Ectodermal cell (in vitro differentiated cells): Measurements from ENCODE around the gene MLST8. TPM values are rescaled to one million over a fixed set of nuclear protein-coding genes. Genes with fewer than 3 reads are reported as not detected.
A peak's percentile ranks its signal among the peaks of the same experiment; 100 is the strongest.

Experiments
- H3K27ac ChIP-seq: 2 replicates; pipeline ENCODE4 v1.7.0; 2013; ENCODE audit warnings: mild to moderate bottlenecking, low read depth, low read length; ENCODE audit not compliant: insufficient read depth, poor library complexity, severe bottlenecking
- H3K27me3 ChIP-seq: 2 replicates; pipeline ENCODE4 v1.7.0; 2013; ENCODE audit warnings: mild to moderate bottlenecking, low read length; ENCODE audit not compliant: insufficient read depth, control insufficient read depth, poor library complexity, severe bottlenecking
- H3K36me3 ChIP-seq: one replicate; pipeline ENCODE4 v1.7.0; 2013; ENCODE audit warnings: low read length; ENCODE audit not compliant: control insufficient read depth, insufficient read depth
- H3K4me1 ChIP-seq: one replicate; pipeline ENCODE4 v1.7.0; 2013; ENCODE audit warnings: low read length; ENCODE audit not compliant: control insufficient read depth, insufficient read depth
- H3K4me3 ChIP-seq: 2 replicates; pipeline ENCODE4 v1.7.0; 2013; ENCODE audit warnings: low read depth, low read length, control low read depth; ENCODE audit not compliant: insufficient read depth
- H3K9me3 ChIP-seq: 2 replicates; pipeline ENCODE4 v1.7.0; 2013; ENCODE audit warnings: mild to moderate bottlenecking, low read length, moderate library complexity; ENCODE audit not compliant: control insufficient read depth
- WGBS, 2 experiments: methylation state at CpG; one replicate each; pipeline ENCODE4 v1.1.7; 2013; ENCODE audit warnings: missing lambda C conversion rate in 2 of 2; 5-methylcytosine and 5-hydroxymethylcytosine counted together
- polyA plus RNA-seq, 4 experiments: library from polyadenylated mRNA; stranded (reverse); fragments of 50-300 nt; gene quantifications; one replicate each; pipeline ENCODE4 v1.2.3, GENCODE V29; 2013

The MLST8 gene
- polyA plus RNA-seq (2013, experiment 1 of 4) = 95.1 TPM
- 95.9 TPM for polyA plus RNA-seq (2013, experiment 2 of 4)
- polyA plus RNA-seq (2013, experiment 3 of 4) = 78.6 TPM
- polyA plus RNA-seq (2013, experiment 4 of 4) = 82.2 TPM

GRCh38 chr16:2205104-2205966, at the start of gene MLST8:
Gene MLST8 (plus strand): TSS chr16:2205454. CDS start chr16:2206086, 632 bp downstream.
- 0 to 1% methylated on average over 93 of the region's 93 CpGs for whole genome bisulfite sequencing, 2 experiments
- H3K27ac ChIP-seq = peak within 1 kb of the TSS; percentile 44

GRCh38 chr16:2155977-2156848, 49.0 kb upstream of the MLST8 start:
- peak overlapping the region; percentile 70 for H3K4me3 ChIP-seq
- 8 to 9% methylated on average over 45 to 46 of the region's 47 CpGs for WGBS, 2 experiments
- peak overlapping the region; percentile 2 for H3K27ac ChIP-seq
- H3K27me3 ChIP-seq = no peaks in the 10 kb centered on the region
- no peaks in the 10 kb centered on the region for H3K9me3 ChIP-seq
- H3K36me3 ChIP-seq = peaks cover 4% of the 10 kb centered on the region
- peaks cover 63% of the 10 kb centered on the region for H3K4me1 ChIP-seq

More at GRCh38 chr16:2205104-2205966, at the start of gene MLST8:
- H3K9me3 ChIP-seq = no peaks in the 10 kb centered on the region
- H3K27me3 ChIP-seq = peaks cover 9% of the 10 kb centered on the region
- peak within 1 kb of the TSS; percentile 92 for H3K4me3 ChIP-seq
- H3K4me1 ChIP-seq = no peaks in the 10 kb centered on the region
- H3K36me3 ChIP-seq = peaks cover 20% of the 10 kb centered on the region

- Histone ChIP-seq H3K9me3 (no peaks in the 10 kb centered on the region), H3K4me3 (peak overlapping the region; percentile 70), H3K27ac (no peak overlapping the region), H3K27me3 (no peaks in the 10 kb centered on the region), H3K36me3 (peaks cover 4% of the 10 kb centered on the region), H3K4me1 (peaks cover 57% of the 10 kb centered on the region)
- 79 to 83% methylated on average over 5 of the region's 5 CpGs for WGBS, 2 experiments
Observed at GRCh38 chr16:2156849-2157224, 48.4 kb upstream of the MLST8 start.

- Histone ChIP-seq H3K4me1 (peaks cover 49% of the 10 kb centered on the region), H3K27me3 (no peaks in the 10 kb centered on the region), H3K4me3 (no peak overlapping the region), H3K36me3 (peaks cover 4% of the 10 kb centered on the region), H3K27ac (no peak overlapping the region), H3K9me3 (no peaks in the 10 kb centered on the region)
- whole genome bisulfite sequencing, 2 experiments = 93 to 94% methylated on average over 27 of the region's 27 CpGs
Observed at GRCh38 chr16:2157480-2158261, 47.6 kb upstream of the MLST8 start.

- H3K27ac ChIP-seq = no peak overlapping the region
- peaks cover 45% of the 10 kb centered on the region for H3K4me1 ChIP-seq
- no peak overlapping the region for H3K4me3 ChIP-seq
- WGBS, 2 experiments = 92 to 93% methylated on average over 15 of the region's 15 CpGs
- peaks cover 4% of the 10 kb centered on the region for H3K36me3 ChIP-seq
- no peaks in the 10 kb centered on the region for H3K9me3 ChIP-seq
- H3K27me3 ChIP-seq = no peaks in the 10 kb centered on the region
Observed at GRCh38 chr16:2158262-2158638, 47.0 kb upstream of the MLST8 start.

- no peaks in the 10 kb centered on the region for H3K9me3 ChIP-seq
- peaks cover 39% of the 10 kb centered on the region for H3K4me1 ChIP-seq
- H3K27ac ChIP-seq = no peak overlapping the region
- WGBS, 2 experiments = 78 to 82% methylated on average over 24 of the region's 24 CpGs
- no peaks in the 10 kb centered on the region for H3K36me3 ChIP-seq
- no peak overlapping the region for H3K4me3 ChIP-seq
- no peaks in the 10 kb centered on the region for H3K27me3 ChIP-seq
Observed at GRCh38 chr16:2159175-2159838, 45.9 kb upstream of the MLST8 start.

GRCh38 chr16:2160915-2161551, 44.2 kb upstream of the MLST8 start:
- H3K4me3 ChIP-seq = no peak overlapping the region
- no peaks in the 10 kb centered on the region for H3K27me3 ChIP-seq
- no peaks in the 10 kb centered on the region for H3K9me3 ChIP-seq
- 69 to 73% methylated on average over 19 to 20 of the region's 20 CpGs for WGBS, 2 experiments
- H3K36me3 ChIP-seq = peaks cover 6% of the 10 kb centered on the region
- peaks cover 39% of the 10 kb centered on the region for H3K4me1 ChIP-seq
- H3K27ac ChIP-seq = peak overlapping the region; percentile 8

- no peak overlapping the region for H3K4me3 ChIP-seq
- H3K27ac ChIP-seq = no peak overlapping the region
Observed at GRCh38 chr16:2161911-2162310, 43.3 kb upstream of the MLST8 start.

GRCh38 chr16:2162676-2163118, 42.6 kb upstream of the MLST8 start:
- H3K4me1 ChIP-seq = peaks cover 31% of the 10 kb centered on the region
- no peaks in the 10 kb centered on the region for H3K9me3 ChIP-seq
- 91 to 93% methylated on average over 13 of the region's 13 CpGs for WGBS, 2 experiments
- H3K36me3 ChIP-seq = peaks cover 7% of the 10 kb centered on the region
- H3K27me3 ChIP-seq = no peaks in the 10 kb centered on the region
- no peak overlapping the region for H3K4me3 ChIP-seq
- no peak overlapping the region for H3K27ac ChIP-seq

More at GRCh38 chr16:2161911-2162310, 43.3 kb upstream of the MLST8 start:
- H3K36me3 ChIP-seq = peaks cover 7% of the 10 kb centered on the region
- H3K27me3 ChIP-seq = no peaks in the 10 kb centered on the region
- WGBS, 2 experiments = 96% methylated on average over 10 of the region's 10 CpGs
- no peaks in the 10 kb centered on the region for H3K9me3 ChIP-seq
- peaks cover 35% of the 10 kb centered on the region for H3K4me1 ChIP-seq
